ENCODE measurements around the gene NUP107. TPM values are rescaled to one million over a fixed set of nuclear protein-coding genes. Genes with fewer than 3 reads are reported as not detected.

Gene NUP107
- total and polyA plus RNA-seq, 3 experiments from 2014 or later, result 25.3 to 132 (median 120) TPM

GRCh38 chr12:68647507-68647906 is 39.3 kb upstream of the NUP107 start:
- H3K36me3 Mint-ChIP-seq, result peaks cover 0 to 67% (median 14%) of the 10 kb centered on the region in 3 donors
- peaks cover 46% of the 10 kb centered on the region for H3K4me1 ChIP-seq (ENCODE audit: insufficient read depth, low read length)

GRCh38 chr12:68648179-68648578 is 38.6 kb upstream of the NUP107 start:
- no peak overlapping the region for H3K4me3 ChIP-seq (ENCODE audit: low read length)
- peaks cover 62 to 79% (median 76%) of the 10 kb centered on the region in 3 donors for H3K4me1 Mint-ChIP-seq
- DNase-seq, result no peak
- H3K36me3 Mint-ChIP-seq, result peaks cover 0 to 69% (median 10%) of the 10 kb centered on the region in 3 donors
- H3K36me3 ChIP-seq (ENCODE audit: insufficient read depth, low read length), result peaks cover 32% of the 10 kb centered on the region
- POLR2A ChIA-PET, result interaction anchor here (0.6 kb wide), 1 partner anchor 301 kb away, joined by 4 read pairs; no protein-coding TSS in a partner anchor
- no peak overlapping the region for H3K27ac ChIP-seq (ENCODE audit: low read depth, low read length)
- peaks cover 39% of the 10 kb centered on the region for H3K4me1 ChIP-seq (ENCODE audit: insufficient read depth, low read length)
- CTCF ChIA-PET, result interaction anchor here (1.4 kb wide), 1 partner anchor 11 kb away, joined by 4 read pairs; no protein-coding TSS in a partner anchor
- no peaks in the 10 kb centered on the region for H3K27me3 Mint-ChIP-seq
- peak overlapping the region in 7 of 8 donors; percentile 49 to 83 (median 80) for H3K27ac Mint-ChIP-seq
- H3K27me3 ChIP-seq (ENCODE audit: insufficient read depth, low read length, poor library complexity, severe bottlenecking), result no peaks in the 10 kb centered on the region
- H3K4me3 Mint-ChIP-seq, result peak overlapping the region in 4 of 7 donors; percentile 18 to 30 (median 26)
- no peaks in the 10 kb centered on the region for H3K9me3 Mint-ChIP-seq
- H3K9me3 ChIP-seq (ENCODE audit: low read length), result no peaks in the 10 kb centered on the region

More at GRCh38 chr12:68647507-68647906, 39.3 kb upstream of the NUP107 start:
- Mint-ChIP-seq H3K27me3 (no peaks in the 10 kb centered on the region), H3K27ac (peak overlapping the region in 7 of 8 donors; percentile 49 to 83 (median 80)), H3K4me3 (peak overlapping the region in 6 of 7 donors; percentile 19 to 63 (median 37)), H3K9me3 (no peaks in the 10 kb centered on the region), H3K4me1 (peaks cover 67 to 84% (median 83%) of the 10 kb centered on the region in 3 donors)
- H3K36me3 ChIP-seq (ENCODE audit: insufficient read depth, low read length), result peaks cover 26% of the 10 kb centered on the region
- DNase-seq, result no peak
- ChIA-PET POLR2A (no interaction called here), CTCF (interaction anchor here (1.0 kb wide), 2 partner anchors 111 to 288 kb away, joined by 3 read pairs; no protein-coding TSS in a partner anchor)
- H3K27ac ChIP-seq (ENCODE audit: low read depth, low read length), result no peak overlapping the region
- H3K9me3 ChIP-seq (ENCODE audit: low read length), result no peaks in the 10 kb centered on the region
- no peak overlapping the region for H3K4me3 ChIP-seq (ENCODE audit: low read length)
- no peaks in the 10 kb centered on the region for H3K27me3 ChIP-seq (ENCODE audit: insufficient read depth, low read length, poor library complexity, severe bottlenecking)

GRCh38 chr12:68665016-68665569 is 21.7 kb upstream of the NUP107 start:
- H3K36me3 Mint-ChIP-seq, result peaks cover 0 to 46% (median 5%) of the 10 kb centered on the region in 3 donors
- no peak overlapping the region for H3K4me3 Mint-ChIP-seq
- H3K27me3 ChIP-seq (ENCODE audit: insufficient read depth, low read length, poor library complexity, severe bottlenecking), result no peaks in the 10 kb centered on the region
- no peak for DNase-seq
- CTCF ChIA-PET, result interaction anchor here (1.3 kb wide), 1 partner anchor 16 kb away, joined by 3 read pairs; no protein-coding TSS in a partner anchor
- H3K27me3 Mint-ChIP-seq, result no peaks in the 10 kb centered on the region
- no peaks in the 10 kb centered on the region for H3K9me3 ChIP-seq (ENCODE audit: low read length)
- peak overlapping the region; percentile 1 to 84 (median 70) for H3K27ac Mint-ChIP-seq
- POLR2A ChIA-PET, result no interaction called here
- peaks cover 5% of the 10 kb centered on the region for H3K36me3 ChIP-seq (ENCODE audit: insufficient read depth, low read length)
- no peaks in the 10 kb centered on the region for H3K9me3 Mint-ChIP-seq
- H3K4me1 ChIP-seq (ENCODE audit: insufficient read depth, low read length), result peaks cover 11% of the 10 kb centered on the region
- H3K4me3 ChIP-seq (ENCODE audit: low read length), result no peak overlapping the region
- H3K27ac ChIP-seq (ENCODE audit: low read depth, low read length), result no peak overlapping the region
- peaks cover 23 to 43% (median 39%) of the 10 kb centered on the region in 3 donors for H3K4me1 Mint-ChIP-seq

DNA sequence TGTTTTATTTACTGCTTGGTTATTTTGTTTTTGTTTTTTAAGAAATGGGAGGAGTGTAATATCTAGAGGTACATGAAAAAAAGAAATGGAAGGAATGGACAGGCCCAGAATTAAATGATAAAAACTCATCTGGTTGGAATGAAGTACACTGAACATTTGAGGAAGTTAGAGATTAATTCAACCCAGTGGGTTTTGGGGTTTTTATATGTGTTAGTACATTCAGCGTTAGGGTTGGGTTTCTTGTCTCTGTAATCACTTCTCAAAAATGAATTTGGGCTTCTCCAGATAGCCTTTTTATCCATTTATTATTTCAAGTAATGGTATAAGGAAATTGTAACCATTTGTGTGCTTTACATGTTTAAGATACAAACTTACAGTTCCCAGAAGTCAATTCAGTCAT is 19.5 kb upstream of the NUP107 start:
- no peak overlapping the region for H3K4me3 Mint-ChIP-seq
- CTCF ChIA-PET, result no interaction called here
- no peaks in the 10 kb centered on the region for H3K9me3 ChIP-seq (ENCODE audit: low read length)
- POLR2A ChIA-PET, result interaction anchor here (0.5 to 0.8 kb wide), 3 partner anchors 42 to 204 kb away, joined by 3 to 6 read pairs (median 5); no protein-coding TSS in a partner anchor
- H3K4me1 Mint-ChIP-seq, result peaks cover 28 to 53% (median 53%) of the 10 kb centered on the region in 3 donors
- peaks cover 0 to 32% (median 2%) of the 10 kb centered on the region in 3 donors for H3K36me3 Mint-ChIP-seq
- peaks cover 18% of the 10 kb centered on the region for H3K4me1 ChIP-seq (ENCODE audit: insufficient read depth, low read length)
- peak overlapping the region in 7 of 8 donors; percentile 15 to 86 (median 57) for H3K27ac Mint-ChIP-seq
- no peaks in the 10 kb centered on the region for H3K27me3 ChIP-seq (ENCODE audit: insufficient read depth, low read length, poor library complexity, severe bottlenecking)
- no peak for DNase-seq
- H3K9me3 Mint-ChIP-seq, result no peaks in the 10 kb centered on the region
- H3K27me3 Mint-ChIP-seq, result no peaks in the 10 kb centered on the region
- no peaks in the 10 kb centered on the region for H3K36me3 ChIP-seq (ENCODE audit: insufficient read depth, low read length)
- no peak overlapping the region for H3K27ac ChIP-seq (ENCODE audit: low read depth, low read length)
- H3K4me3 ChIP-seq (ENCODE audit: low read length), result no peak overlapping the region

GRCh38 chr12:68667896-68668295 is 18.9 kb upstream of the NUP107 start:
- DNase-seq, result no peak
- peaks cover 28 to 54% (median 53%) of the 10 kb centered on the region in 3 donors for H3K4me1 Mint-ChIP-seq
- H3K4me1 ChIP-seq (ENCODE audit: insufficient read depth, low read length), result peaks cover 18% of the 10 kb centered on the region
- peaks cover 0 to 29% (median 0%) of the 10 kb centered on the region in 3 donors for H3K36me3 Mint-ChIP-seq
- no peaks in the 10 kb centered on the region for H3K36me3 ChIP-seq (ENCODE audit: insufficient read depth, low read length)
- CTCF ChIA-PET, result no interaction called here
- H3K27me3 ChIP-seq (ENCODE audit: insufficient read depth, low read length, poor library complexity, severe bottlenecking), result no peaks in the 10 kb centered on the region
- no peaks in the 10 kb centered on the region for H3K9me3 Mint-ChIP-seq
- no peak overlapping the region for H3K4me3 Mint-ChIP-seq
- H3K4me3 ChIP-seq (ENCODE audit: low read length), result no peak overlapping the region
- peak overlapping the region in 6 of 8 donors; percentile 22 to 64 (median 48) for H3K27ac Mint-ChIP-seq
- no peak overlapping the region for H3K27ac ChIP-seq (ENCODE audit: low read depth, low read length)
- no peaks in the 10 kb centered on the region for H3K9me3 ChIP-seq (ENCODE audit: low read length)
- H3K27me3 Mint-ChIP-seq, result no peaks in the 10 kb centered on the region
- POLR2A ChIA-PET, result interaction anchor here (0.8 kb wide), 1 partner anchor 205 kb away, joined by 5 read pairs; no protein-coding TSS in a partner anchor

DNA sequence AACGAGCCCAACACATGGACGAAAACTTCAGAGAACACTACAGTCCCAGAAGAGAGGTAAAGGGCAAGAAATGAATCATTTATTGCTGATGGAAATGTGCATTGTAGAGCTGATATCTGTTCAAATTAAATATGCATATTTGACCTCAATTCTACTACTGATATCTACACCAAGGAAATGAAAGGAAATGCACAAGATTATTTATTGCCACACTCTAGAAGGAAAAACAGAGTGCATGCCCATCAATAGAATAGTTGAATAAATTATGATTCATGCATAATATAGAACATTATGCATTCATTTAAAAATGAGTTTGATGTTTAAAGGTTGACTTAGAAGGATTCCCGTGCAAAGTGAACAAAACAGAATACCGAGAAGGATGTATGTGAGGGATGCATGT is 15.6 kb upstream of the NUP107 start:
- POLR2A ChIA-PET, result no interaction called here
- Mint-ChIP-seq H3K27me3 (no peaks in the 10 kb centered on the region), H3K36me3 (peaks cover 0 to 11% (median 0%) of the 10 kb centered on the region in 3 donors), H3K4me3 (no peak overlapping the region), H3K27ac (peak overlapping the region in 6 of 8 donors; percentile 4 to 71 (median 35)), H3K4me1 (peaks cover 48 to 69% (median 68%) of the 10 kb centered on the region in 3 donors), H3K9me3 (no peaks in the 10 kb centered on the region)
- Histone ChIP-seq H3K4me3 (ENCODE audit: low read length) (no peak overlapping the region), H3K9me3 (ENCODE audit: low read length) (no peaks in the 10 kb centered on the region), H3K27ac (ENCODE audit: low read depth, low read length) (no peak overlapping the region), H3K27me3 (ENCODE audit: insufficient read depth, low read length, poor library complexity, severe bottlenecking) (no peaks in the 10 kb centered on the region), H3K36me3 (ENCODE audit: insufficient read depth, low read length) (no peaks in the 10 kb centered on the region), H3K4me1 (ENCODE audit: insufficient read depth, low read length) (peaks cover 47% of the 10 kb centered on the region)
- CTCF ChIA-PET, result no interaction called here
- DNase-seq, result no peak

- ChIA-PET CTCF (no interaction called here), POLR2A (no interaction called here)
- peak in 2 of 5 donors; percentile 46 to 48 for DNase-seq
- H3K4me3 Mint-ChIP-seq, result peak overlapping the region; percentile 22 to 80 (median 66)
- H3K9me3 Mint-ChIP-seq, result no peaks in the 10 kb centered on the region
- Histone ChIP-seq H3K27me3 (ENCODE audit: insufficient read depth, low read length, poor library complexity, severe bottlenecking) (no peaks in the 10 kb centered on the region), H3K9me3 (ENCODE audit: low read length) (no peaks in the 10 kb centered on the region), H3K4me3 (ENCODE audit: low read length) (peak overlapping the region; percentile 13), H3K27ac (ENCODE audit: low read depth, low read length) (no peak overlapping the region), H3K4me1 (ENCODE audit: insufficient read depth, low read length) (peaks cover 45% of the 10 kb centered on the region), H3K36me3 (ENCODE audit: insufficient read depth, low read length) (no peaks in the 10 kb centered on the region)
- peak overlapping the region; percentile 29 to 83 (median 55) for H3K27ac Mint-ChIP-seq
- peaks cover 0 to 1% (median under 1%) of the 10 kb centered on the region in 3 donors for H3K36me3 Mint-ChIP-seq
- H3K27me3 Mint-ChIP-seq, result no peaks in the 10 kb centered on the region
- peaks cover 33 to 50% (median 42%) of the 10 kb centered on the region in 3 donors for H3K4me1 Mint-ChIP-seq
These were observed 13.0 kb upstream of the NUP107 start for GRCh38 chr12:68673788-68674187.

- Mint-ChIP-seq H3K27ac (peak overlapping the region in 5 of 8 donors; percentile 2 to 83 (median 51)), H3K9me3 (no peaks in the 10 kb centered on the region), H3K36me3 (peaks cover 0 to 2% (median 2%) of the 10 kb centered on the region in 3 donors), H3K4me1 (peaks cover 35 to 52% (median 42%) of the 10 kb centered on the region in 3 donors), H3K27me3 (no peaks in the 10 kb centered on the region), H3K4me3 (peak overlapping the region in 5 of 7 donors; percentile 41 to 93 (median 74))
- no peaks in the 10 kb centered on the region for H3K36me3 ChIP-seq (ENCODE audit: insufficient read depth, low read length)
- ChIA-PET CTCF (no interaction called here), POLR2A (interaction anchor here (0.5 to 1.0 kb wide), 2 partner anchors 11 to 63 kb away, joined by 4 read pairs; no protein-coding TSS in a partner anchor)
- DNase-seq, result no peak
- no peaks in the 10 kb centered on the region for H3K9me3 ChIP-seq (ENCODE audit: low read length)
- no peak overlapping the region for H3K4me3 ChIP-seq (ENCODE audit: low read length)
- no peaks in the 10 kb centered on the region for H3K27me3 ChIP-seq (ENCODE audit: insufficient read depth, low read length, poor library complexity, severe bottlenecking)
- no peak overlapping the region for H3K27ac ChIP-seq (ENCODE audit: low read depth, low read length)
- peaks cover 45% of the 10 kb centered on the region for H3K4me1 ChIP-seq (ENCODE audit: insufficient read depth, low read length)
These were observed 12.4 kb upstream of the NUP107 start for GRCh38 chr12:68674376-68674775.
